NCI-H2029 (cell line): ENCODE measurements around the gene PTGR3.

ENCODE experiments used
- DNase-seq: peaks from one replicate; lab custom pipeline; 2025; lab: John Stamatoyannopoulos, UW

Gene PTGR3

DNA sequence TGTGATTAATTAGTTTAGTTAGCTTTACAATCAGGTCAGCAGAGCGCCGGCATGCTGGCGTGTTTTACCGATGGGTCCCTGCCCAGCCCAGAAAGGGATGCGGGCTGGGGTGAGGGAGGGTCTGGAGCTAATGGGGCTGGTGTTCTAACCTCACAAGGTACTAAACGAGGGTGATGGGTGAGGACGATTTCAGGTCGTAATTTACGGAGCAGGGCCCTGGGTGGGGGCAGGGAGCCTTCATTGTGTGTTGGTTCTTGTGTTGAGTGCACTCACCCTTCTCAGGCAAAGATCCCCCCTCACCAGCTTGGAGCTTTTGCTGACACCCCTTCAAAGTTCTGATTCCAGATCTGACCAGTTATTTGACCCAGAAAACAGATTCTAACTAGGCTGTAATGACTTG lies 39.5 kb downstream of the PTGR3 start:
- DNase-seq, result no peak

DNA sequence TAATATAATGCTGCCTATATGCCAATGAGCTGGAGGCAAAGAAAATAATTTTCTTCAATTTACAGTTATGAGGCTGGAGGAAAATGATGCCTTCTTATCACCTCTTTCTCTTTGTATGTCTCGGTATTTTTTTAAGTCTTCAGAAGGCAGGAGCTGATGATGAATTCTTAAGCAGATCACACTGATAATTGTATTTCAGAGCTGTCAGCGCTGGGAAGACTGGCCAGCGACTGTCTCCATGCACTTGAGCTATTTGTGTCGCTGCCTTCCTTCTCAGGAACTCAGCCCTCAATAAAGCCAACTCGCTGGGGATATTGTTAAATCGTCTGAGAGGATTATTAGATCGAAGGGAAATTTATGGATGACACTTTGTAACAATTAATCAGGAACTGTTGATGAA lies 40.3 kb downstream of the PTGR3 start:
- no peak for DNase-seq

DNA sequence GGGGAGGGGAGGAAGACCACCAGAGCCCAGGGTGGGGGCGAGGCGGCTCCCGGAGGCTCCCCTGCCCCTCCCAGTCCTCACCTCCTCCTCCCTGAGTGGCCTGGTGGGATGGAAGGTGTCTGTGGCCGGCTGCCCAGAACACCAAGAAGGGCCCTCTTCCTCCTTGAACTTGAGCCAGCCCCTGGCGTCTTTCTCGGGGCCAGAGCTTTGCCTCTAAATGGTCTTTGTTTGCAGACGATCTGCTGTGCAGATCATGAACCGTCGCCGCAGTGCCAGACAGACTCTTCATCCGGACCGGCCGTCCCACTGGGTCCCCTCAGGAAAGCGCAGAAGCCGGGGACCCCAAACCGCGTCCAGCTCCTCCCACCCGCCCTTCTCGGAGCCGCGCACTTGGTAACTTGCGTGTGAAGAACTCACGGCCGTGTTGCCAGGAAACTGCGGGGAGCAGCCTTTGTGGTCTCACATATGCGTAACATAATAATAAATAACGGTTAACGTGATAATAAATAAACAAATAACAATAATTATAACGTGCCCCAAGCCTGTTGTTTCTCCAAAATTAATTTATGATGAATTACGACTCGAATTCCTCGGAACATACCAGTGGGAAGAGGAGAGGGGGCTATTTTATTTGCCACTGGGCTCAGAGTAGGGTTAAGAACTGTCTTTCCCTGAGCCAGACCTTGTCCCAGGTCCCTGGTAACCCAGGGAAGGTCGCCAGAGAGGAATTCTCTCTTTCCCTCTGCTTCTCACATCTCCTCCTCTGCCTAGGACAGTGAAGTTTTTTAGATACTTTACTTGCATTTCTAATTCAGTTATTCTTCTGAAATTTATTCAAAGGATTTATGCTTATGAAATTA lies 41.0 kb downstream of the PTGR3 start:
- DNase-seq, result peak; percentile 33

DNA sequence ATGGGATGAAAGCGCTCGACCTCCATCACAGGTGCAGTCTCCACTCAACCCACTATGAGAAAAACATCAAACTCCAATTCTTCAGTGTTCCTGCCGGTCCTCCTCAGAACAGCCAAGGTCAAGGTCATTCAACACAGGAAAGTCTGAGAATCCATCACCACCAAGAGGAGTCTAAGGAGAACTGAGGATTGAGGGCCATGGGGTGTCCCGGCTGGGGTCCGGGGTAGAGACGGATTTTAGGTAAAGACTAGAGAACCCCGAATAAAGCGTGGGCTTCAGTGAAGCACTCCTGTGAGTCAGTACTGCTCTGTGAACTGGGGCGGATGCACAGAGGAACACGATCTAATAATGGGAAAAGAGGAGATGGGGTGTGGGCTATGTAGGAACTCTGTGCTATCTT lies 41.8 kb downstream of the PTGR3 start:
- DNase-seq, result no peak

DNA sequence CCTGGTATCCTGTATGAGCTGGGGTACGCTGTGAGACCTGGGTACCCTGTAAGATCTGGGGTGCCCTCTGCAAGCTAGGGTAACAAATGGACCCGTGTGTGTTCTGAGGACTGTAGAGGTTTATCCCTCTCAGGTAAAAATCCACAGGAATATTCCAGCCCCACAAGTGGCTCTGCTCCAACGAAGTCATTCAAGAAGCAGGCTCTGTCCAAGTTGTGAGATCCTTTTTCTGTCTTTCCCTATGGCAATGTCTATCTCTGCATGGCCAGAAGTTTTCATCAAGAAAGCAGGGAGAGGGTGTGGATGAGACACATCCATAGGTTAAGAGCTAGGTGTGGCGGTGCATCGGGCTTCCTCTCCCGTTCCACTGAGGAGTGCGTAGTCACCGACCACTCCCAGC lies 43.0 kb downstream of the PTGR3 start:
- DNase-seq, result no peak

DNA sequence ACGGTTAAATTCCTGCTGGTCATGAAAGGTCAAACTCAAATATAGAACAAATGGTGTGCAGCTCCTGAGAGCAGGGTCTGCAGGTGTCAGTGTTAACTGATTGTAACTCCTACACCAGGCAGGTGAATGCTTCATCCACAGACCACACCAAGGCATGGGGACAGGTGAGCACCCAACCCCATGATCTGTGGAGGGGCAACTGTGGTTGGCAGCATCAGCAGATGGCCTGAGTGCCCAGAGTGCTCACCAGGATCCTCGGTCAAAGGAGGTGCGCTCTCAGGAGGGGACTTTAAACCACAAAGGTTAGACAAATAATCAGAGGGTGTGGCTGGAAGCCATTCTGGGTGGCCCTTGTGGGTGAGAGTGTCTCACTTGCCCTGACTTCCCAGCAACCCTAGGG lies 44.5 kb downstream of the PTGR3 start:
- DNase-seq, result no peak

DNA sequence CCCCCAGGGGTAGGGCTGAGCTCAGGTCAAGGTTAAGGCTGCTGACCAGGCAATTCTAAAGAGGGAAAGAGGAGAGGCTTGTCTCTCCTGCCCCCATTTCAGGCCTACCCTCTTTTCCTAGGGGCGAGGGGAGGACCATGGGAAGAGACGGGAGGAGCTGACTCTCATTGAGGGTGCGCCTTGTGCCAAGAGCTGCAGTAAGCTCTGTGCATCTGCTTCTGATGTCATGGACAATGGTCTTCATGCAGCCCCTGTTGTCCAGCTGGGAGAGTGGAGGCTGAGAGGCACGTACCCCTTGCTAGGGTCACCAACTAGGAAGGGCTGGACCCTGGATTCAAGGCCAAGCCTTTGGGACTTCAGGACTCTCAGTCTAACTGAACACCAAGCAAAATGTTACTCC lies 45.2 kb downstream of the PTGR3 start:
- DNase-seq, result no peak

DNA sequence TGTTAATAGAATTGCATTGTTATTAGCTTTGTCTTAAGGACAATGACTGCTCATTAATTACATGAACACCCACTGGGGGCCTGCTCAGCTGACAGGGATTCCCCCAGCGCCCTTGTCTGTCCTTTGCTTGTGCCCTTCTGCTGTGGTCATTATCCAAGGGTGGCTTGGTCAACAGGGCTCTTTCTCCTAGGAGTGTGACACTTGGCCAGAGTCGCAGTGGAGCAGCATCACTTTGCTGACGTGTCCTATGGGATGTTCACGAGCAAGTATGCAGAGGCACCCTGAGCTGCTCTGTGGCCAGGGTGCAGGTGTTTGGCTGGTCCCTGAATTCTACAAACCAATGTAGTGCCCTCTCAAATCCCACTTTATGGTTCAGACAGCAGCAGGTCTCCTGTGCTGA lies 46.0 kb downstream of the PTGR3 start:
- no peak for DNase-seq

DNA sequence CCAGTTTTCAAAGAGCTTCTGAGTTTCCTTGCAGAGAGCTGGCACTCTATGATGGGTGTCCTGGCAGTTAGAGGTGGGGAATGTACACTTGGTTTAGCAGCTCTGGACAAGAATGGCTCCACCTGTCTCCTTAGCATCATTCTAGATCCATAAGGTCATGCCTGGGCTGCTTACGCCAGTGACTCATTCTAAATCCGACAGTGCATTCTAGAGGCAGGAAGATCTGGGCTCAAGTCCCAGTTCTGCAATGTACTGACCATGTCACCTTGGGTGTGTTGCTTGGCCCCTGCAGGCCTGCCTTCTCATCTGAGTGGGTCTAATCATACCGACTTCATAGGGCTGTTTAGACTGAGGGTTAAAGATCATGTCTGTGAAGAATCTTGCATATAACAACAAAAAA lies 46.5 kb downstream of the PTGR3 start:
- no peak for DNase-seq

DNA sequence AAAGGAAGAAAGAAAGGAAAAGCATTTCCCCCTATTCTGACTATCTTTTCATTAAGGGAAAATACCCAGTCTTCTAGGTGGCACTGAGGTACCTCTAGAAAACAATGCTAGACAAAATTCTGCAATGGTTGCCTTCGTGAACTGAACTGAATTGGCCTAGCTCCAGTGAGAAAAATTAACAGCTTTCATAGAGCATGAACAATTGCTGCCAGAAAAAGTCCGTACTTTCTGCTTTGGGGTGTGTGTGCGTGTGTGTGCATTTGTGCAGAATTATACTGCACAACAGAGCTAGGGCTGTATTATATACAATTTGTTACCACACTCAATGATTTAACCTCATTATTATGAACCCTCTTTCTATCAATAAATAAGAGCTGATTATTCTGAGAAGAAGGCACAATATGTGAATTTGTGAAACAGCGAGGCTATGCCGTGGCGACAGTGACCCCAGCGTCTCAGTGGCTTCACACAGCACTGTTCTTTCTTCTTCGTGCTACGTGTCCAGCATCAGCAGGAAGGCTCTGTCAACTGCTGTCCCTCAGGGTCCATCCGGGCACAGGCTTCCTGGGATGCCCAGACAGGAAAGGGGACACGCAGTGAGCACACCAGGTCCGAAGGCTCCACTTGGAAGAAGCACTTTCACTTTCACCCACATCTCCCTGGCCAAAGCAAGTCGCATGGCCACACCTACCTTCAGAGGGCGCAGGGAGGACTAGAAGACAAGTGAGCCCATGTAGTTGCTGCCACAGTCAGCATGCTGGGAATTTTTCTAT lies 47.5 kb downstream of the PTGR3 start:
- DNase-seq, result no peak

DNA sequence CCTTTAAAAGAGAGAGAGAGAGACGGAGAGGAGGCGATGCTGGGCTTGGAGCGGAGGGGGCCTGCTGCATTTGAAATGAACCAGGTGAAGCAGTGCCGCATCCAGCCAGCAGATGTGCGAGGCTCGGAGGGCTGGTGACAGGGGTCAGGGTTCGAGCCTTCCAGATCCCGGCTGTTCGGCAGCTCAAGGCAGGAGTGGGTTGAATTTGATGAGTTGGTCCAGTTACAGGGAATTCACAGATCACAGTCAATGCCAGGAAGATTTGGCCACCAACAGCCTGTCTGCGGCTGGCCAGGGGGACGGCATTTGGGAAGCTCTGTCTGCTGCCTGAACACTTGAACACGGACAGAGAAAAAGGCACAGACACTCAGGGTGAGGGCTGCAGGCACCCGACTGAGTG lies 48.6 kb downstream of the PTGR3 start:
- no peak for DNase-seq

DNA sequence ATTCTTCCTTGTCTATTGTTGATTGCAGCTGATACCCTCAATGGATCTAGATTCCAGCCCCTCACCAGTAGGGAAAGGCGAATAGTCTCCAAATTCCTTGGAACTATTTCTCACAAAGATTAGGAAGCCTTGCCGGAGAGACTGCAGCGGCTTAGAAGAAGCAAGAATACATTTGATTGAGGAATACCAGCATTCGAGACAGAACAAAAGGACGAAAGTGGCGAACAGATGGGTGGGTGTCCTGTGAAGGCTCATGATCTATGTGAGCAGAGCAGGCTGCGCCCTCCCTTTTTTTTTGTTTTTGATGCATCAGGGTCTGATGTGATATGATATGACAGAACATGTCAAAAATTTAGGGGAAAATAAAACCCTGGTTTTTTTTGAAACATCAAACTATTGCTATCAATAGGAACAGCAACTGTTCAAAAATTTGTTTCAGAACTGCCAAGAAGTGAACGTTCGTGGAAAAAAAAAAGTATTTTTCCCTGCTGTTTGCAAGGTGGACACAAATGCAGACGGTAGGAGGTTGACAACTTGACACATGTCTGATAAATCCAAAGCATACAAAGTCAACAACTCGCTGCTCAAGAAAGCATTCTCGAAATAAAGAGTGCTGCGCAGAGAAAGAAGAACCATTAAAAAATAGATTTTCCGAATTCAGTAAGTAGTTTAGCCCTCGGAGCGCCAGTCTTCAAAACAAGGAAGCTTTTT lies 49.1 kb downstream of the PTGR3 start:
- no peak for DNase-seq

DNA sequence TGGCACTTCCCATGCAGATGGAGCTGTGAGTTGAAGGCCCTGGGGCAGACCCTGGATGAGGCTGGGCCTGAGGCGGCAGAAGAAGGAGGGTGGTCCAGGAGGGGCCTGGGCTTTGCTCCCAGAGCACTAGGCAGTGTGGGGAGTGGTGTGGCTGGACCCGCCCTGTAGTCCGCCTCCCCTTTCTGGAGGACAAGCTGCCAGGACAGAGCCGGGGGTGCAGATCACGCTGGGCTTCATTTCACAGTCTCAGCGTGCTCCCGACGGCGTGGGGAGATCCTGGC lies 49.8 kb downstream of the PTGR3 start:
- no peak for DNase-seq
